AG10803 (cell line): Measurements from ENCODE around the gene MADD.

ENCODE experiments used
- DNase-seq: peaks from one replicate; pipeline ENCODE4 v3.0.0; 2010; ENCODE audit warnings: low read depth
- H3K4me3 ChIP-seq: 2 replicates; pipeline ENCODE4 v1.5.1; 2011; ENCODE audit warnings: mild to moderate bottlenecking, low read length, control low read depth
- CTCF ChIP-seq: conservative IDR thresholded peaks from 2 replicates; pipeline ENCODE4 v1.5.1; 2011; ENCODE audit warnings: mild to moderate bottlenecking, low read length, control low read depth, inconsistent platforms

The MADD gene

GRCh38 chr11:47249378-47249715, 20.6 kb upstream of the MADD start:
- TF ChIP-seq CTCF = no peak
- DNase-seq = no peak
- peak overlapping the region; percentile 98 for H3K4me3 ChIP-seq

- H3K4me3 ChIP-seq = no peak overlapping the region
- no peak for DNase-seq
- no peak for TF ChIP-seq CTCF
Measured at GRCh38 chr11:47251751-47252150, 18.2 kb upstream of the MADD start.

- no peak overlapping the region for H3K4me3 ChIP-seq
- DNase-seq = no peak
- TF ChIP-seq CTCF = no peak
Measured at GRCh38 chr11:47253660-47254059, 16.3 kb upstream of the MADD start.

- no peak for TF ChIP-seq CTCF
- no peak overlapping the region for H3K4me3 ChIP-seq
- DNase-seq = no peak
Measured at GRCh38 chr11:47254386-47254785, 15.5 kb upstream of the MADD start.

GRCh38 chr11:47256374-47256773, 13.6 kb upstream of the MADD start:
- no peak for DNase-seq
- no peak overlapping the region for H3K4me3 ChIP-seq
- TF ChIP-seq CTCF = no peak

- TF ChIP-seq CTCF = no peak
- no peak for DNase-seq
- H3K4me3 ChIP-seq = no peak overlapping the region
Measured at GRCh38 chr11:47257177-47257516, 12.8 kb upstream of the MADD start.

- H3K4me3 ChIP-seq = peak within 1 kb of the TSS; percentile 34
- peak; percentile 56 for DNase-seq
Measured at GRCh38 chr11:47257517-47258316, 12.2 kb upstream of the MADD start, which contains the start of gene NR1H3. Gene NR1H3 (plus strand): TSS chr11:47257996. CDS start chr11:47259217, 1,221 bp downstream.

More at GRCh38 chr11:47257517-47258316, 12.2 kb upstream of the MADD start, which contains the start of gene NR1H3:
- peak; percentile 60 for TF ChIP-seq CTCF
